ENCODE data around the gene JMJD1C. TPM values are rescaled to one million over a fixed set of nuclear protein-coding genes. Genes with fewer than 3 reads are reported as not detected.

The JMJD1C gene
- total RNA-seq, 1 experiment from 2014 or later = 180 TPM

- ChIA-PET POLR2A (no interaction called here), CTCF (interaction anchor here (1.1 to 1.5 kb wide), 2 partner anchors 85 to 468 kb away, joined by 4 read pairs; no protein-coding TSS in a partner anchor)
- Mint-ChIP-seq H3K36me3 (peaks cover 23% of the 10 kb centered on the region), H3K4me3 (no peak overlapping the region), H3K4me1 (peaks cover 49% of the 10 kb centered on the region), H3K9me3 (no peaks in the 10 kb centered on the region; the same call in 1 of the 2 replicates), H3K27me3 (ENCODE audit: low read depth) (no peaks in the 10 kb centered on the region), H3K27ac (peak overlapping the region; percentile 86; the same call in 1 of the 2 replicates)
- TF ChIP-seq, protein P1, sequence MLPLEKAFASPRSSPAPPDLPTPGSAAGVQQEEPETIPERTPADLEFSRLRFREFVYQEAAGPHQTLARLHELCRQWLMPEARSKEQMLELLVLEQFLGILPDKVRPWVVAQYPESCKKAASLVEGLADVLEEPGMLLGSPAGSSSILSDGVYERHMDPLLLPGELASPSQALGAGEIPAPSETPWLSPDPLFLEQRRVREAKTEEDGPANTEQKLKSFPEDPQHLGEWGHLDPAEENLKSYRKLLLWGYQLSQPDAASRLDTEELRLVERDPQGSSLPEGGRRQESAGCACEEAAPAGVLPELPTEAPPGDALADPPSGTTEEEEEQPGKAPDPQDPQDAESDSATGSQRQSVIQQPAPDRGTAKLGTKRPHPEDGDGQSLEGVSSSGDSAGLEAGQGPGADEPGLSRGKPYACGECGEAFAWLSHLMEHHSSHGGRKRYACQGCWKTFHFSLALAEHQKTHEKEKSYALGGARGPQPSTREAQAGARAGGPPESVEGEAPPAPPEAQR (CRISPR knock-in tag; IDR thresholded peaks at IDR 0.05) = no peak
- no peak for TF ChIP-seq NR2C2 (CRISPR knock-in tag; IDR thresholded peaks at IDR 0.05)
- ATAC-seq (no peak), DNase-seq (ENCODE audit: low spot score) (no peak)
Observed at GRCh38 chr10:63252095-63252762, 213.5 kb downstream of the JMJD1C start.

GRCh38 chr10:63250032-63250431 lies 215.7 kb downstream of the JMJD1C start:
- ATAC-seq (no peak), DNase-seq (ENCODE audit: low spot score) (no peak)
- Mint-ChIP-seq H3K4me1 (peaks cover 52% of the 10 kb centered on the region), H3K4me3 (no peak overlapping the region), H3K27me3 (ENCODE audit: low read depth) (no peaks in the 10 kb centered on the region), H3K9me3 (peaks cover 11% of the 10 kb centered on the region), H3K27ac (no peak overlapping the region), H3K36me3 (peaks cover 35% of the 10 kb centered on the region)
- ChIA-PET CTCF (no interaction called here), POLR2A (no interaction called here)
- no peak for TF ChIP-seq NR1H2 (CRISPR knock-in tag; IDR thresholded peaks at IDR 0.05)
- TF ChIP-seq ZNF121 (CRISPR knock-in tag; IDR thresholded peaks at IDR 0.05) = peak; percentile 74

- Mint-ChIP-seq H3K36me3 (peaks cover 33% of the 10 kb centered on the region), H3K4me3 (peak overlapping the region; percentile 6; the same call in 1 of the 2 replicates), H3K4me1 (peaks cover 48% of the 10 kb centered on the region), H3K27ac (no peak overlapping the region; the same call in 1 of the 2 replicates), H3K27me3 (ENCODE audit: low read depth) (no peaks in the 10 kb centered on the region), H3K9me3 (peaks cover 11% of the 10 kb centered on the region)
- CTCF ChIA-PET = no interaction called here
- no peak for ATAC-seq
- TF ChIP-seq AR (CRISPR knock-in tag; IDR thresholded peaks at IDR 0.05) (no peak), JUN (CRISPR knock-in tag; IDR thresholded peaks at IDR 0.05) (no peak), ATF2 (CRISPR knock-in tag; IDR thresholded peaks at IDR 0.05; ENCODE audit: borderline replicate concordance, low read depth) (no peak), PRRX2 (CRISPR knock-in tag; IDR thresholded peaks at IDR 0.05) (no peak)
- TF ChIP-seq, protein P2, sequence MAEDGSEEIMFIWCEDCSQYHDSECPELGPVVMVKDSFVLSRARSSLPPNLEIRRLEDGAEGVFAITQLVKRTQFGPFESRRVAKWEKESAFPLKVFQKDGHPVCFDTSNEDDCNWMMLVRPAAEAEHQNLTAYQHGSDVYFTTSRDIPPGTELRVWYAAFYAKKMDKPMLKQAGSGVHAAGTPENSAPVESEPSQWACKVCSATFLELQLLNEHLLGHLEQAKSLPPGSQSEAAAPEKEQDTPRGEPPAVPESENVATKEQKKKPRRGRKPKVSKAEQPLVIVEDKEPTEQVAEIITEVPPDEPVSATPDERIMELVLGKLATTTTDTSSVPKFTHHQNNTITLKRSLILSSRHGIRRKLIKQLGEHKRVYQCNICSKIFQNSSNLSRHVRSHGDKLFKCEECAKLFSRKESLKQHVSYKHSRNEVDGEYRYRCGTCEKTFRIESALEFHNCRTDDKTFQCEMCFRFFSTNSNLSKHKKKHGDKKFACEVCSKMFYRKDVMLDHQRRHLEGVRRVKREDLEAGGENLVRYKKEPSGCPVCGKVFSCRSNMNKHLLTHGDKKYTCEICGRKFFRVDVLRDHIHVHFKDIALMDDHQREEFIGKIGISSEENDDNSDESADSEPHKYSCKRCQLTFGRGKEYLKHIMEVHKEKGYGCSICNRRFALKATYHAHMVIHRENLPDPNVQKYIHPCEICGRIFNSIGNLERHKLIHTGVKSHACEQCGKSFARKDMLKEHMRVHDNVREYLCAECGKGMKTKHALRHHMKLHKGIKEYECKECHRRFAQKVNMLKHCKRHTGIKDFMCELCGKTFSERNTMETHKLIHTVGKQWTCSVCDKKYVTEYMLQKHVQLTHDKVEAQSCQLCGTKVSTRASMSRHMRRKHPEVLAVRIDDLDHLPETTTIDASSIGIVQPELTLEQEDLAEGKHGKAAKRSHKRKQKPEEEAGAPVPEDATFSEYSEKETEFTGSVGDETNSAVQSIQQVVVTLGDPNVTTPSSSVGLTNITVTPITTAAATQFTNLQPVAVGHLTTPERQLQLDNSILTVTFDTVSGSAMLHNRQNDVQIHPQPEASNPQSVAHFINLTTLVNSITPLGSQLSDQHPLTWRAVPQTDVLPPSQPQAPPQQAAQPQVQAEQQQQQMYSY (CRISPR knock-in tag; IDR thresholded peaks at IDR 0.05) = no peak
- TF ChIP-seq, protein P3, sequence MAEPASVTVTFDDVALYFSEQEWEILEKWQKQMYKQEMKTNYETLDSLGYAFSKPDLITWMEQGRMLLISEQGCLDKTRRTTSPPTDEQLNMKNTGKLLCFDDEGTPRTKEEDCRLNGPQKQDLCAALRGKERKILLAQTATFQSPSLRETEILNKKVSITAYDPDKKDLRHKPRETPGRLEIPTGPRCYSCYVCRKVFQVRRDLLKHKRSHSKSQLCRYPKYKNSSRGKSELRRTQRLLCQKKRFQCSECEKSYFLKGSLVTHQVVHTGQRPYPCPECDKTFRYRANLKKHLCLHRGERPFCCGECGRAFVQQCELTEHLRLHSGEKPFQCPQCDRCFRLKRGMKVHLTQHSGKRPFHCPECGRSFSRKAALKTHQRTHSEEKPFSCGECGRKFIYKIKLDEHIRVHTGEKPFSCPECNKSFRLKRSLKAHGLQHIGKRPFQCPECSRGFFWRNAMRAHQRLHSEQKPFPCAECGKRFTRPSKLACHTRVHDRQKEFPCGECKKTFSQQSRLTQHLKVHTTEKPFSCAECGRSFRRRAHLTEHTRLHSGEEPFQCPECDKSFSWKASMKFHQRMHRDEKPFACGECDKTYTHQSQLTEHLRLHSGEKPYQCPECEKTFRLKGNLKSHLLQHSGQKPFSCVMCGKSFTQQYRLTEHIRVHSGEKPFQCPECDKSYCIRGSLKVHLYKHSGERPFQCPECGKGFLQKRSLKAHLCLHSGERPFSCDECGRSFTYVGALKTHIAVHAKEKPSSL (CRISPR knock-in tag; conservative IDR thresholded peaks at IDR 0.05) = no peak
- TF ChIP-seq, protein P4, sequence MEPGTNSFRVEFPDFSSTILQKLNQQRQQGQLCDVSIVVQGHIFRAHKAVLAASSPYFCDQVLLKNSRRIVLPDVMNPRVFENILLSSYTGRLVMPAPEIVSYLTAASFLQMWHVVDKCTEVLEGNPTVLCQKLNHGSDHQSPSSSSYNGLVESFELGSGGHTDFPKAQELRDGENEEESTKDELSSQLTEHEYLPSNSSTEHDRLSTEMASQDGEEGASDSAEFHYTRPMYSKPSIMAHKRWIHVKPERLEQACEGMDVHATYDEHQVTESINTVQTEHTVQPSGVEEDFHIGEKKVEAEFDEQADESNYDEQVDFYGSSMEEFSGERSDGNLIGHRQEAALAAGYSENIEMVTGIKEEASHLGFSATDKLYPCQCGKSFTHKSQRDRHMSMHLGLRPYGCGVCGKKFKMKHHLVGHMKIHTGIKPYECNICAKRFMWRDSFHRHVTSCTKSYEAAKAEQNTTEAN (CRISPR knock-in tag; IDR thresholded peaks at IDR 0.05) = no peak
- POLR2A ChIA-PET = interaction anchor here (0.6 kb wide), 1 partner anchor 238 kb away, joined by 3 read pairs; no protein-coding TSS in a partner anchor
- DNase-seq (ENCODE audit: low spot score) = no peak
Observed at GRCh38 chr10:63247771-63248170, 218.0 kb downstream of the JMJD1C start.
